Uterus (tissue), 4 donors: ENCODE data around the gene ORMDL1. TPM values are rescaled to one million over a fixed set of nuclear protein-coding genes. Genes with fewer than 3 reads are reported as not detected.

Source experiments
- DNase-seq, 2 donors: peaks; one replicate each; pipeline ENCODE4 v3.0.0-alpha.2; 2019 to 2020
- H3K27ac ChIP-seq, 2 donors: fragments of 200-600 bp; sonication (generic); 1 replicate in 1 of 2; 2 replicates in 1 of 2; pipeline ENCODE4 v1.5.1; 2016 to 2018
- H3K27me3 ChIP-seq, 2 donors: fragments of 200-600 bp; sonication (generic); one replicate each; pipeline ENCODE4 v1.5.1; 2018 to 2019; ENCODE audit warnings: control low read depth in 1 of 2
- H3K36me3 ChIP-seq, 2 donors: fragments of 200-600 bp; sonication (generic); one replicate each; pipeline ENCODE4 v1.5.1; 2019; ENCODE audit warnings: control low read depth in 1 of 2
- H3K4me1 ChIP-seq, 2 donors: fragments of 200-600 bp; sonication (generic); one replicate each; pipeline ENCODE4 v1.5.1; 2018 to 2019; ENCODE audit warnings: control low read depth in 1 of 2
- H3K4me3 ChIP-seq, 2 donors: fragments of 200-600 bp; sonication (generic); 1 replicate in 1 of 2; 2 replicates in 1 of 2; pipeline ENCODE4 v1.5.1; 2018 to 2019; ENCODE audit warnings: mild to moderate bottlenecking in 1 of 2
- H3K9me3 ChIP-seq, 2 donors: fragments of 200-600 bp; sonication (generic); one replicate each; pipeline ENCODE4 v1.5.1; 2019; ENCODE audit warnings: control low read depth in 1 of 2
- CTCF ChIP-seq, 4 experiments: fragments of 200-600 bp in 2 of 4; fragments of 450-650 bp in 2 of 4; sonication (generic) in 2 of 4; IDR thresholded peaks; one replicate each; pipeline ENCODE4 v1.5.1; 2016 to 2019; ENCODE audit warnings: antibody characterized with exemption in 4 of 4, mild to moderate bottlenecking in 2 of 4, moderate library complexity in 1 of 4
- POLR2A ChIP-seq, 2 donors: fragments of 450-650 bp; IDR thresholded peaks; one replicate each; pipeline ENCODE4 v1.6.1; 2016; ENCODE audit warnings: antibody characterized with exemption in 2 of 2, mild to moderate bottlenecking in 1 of 2, moderate library complexity in 1 of 2
- intact Hi-C: fragments of 100-400 bp; cut with DNase I; formaldehyde crosslinking; loops from one replicate; pipeline ENCODE4 v1.15.1; 2023; ENCODE audit warnings: low total_unique reads
- total RNA-seq, 4 donors: library from RNA; depleted of rRNA in 3 of 4; stranded (reverse); fragments of >200 nt in 3 of 4; gene quantifications; one replicate each; pipeline versions ENCODE4 v1.1.0 to v1.2.4, GENCODE V29; 2014 to 2023
- donor health status: DM: yes; HTN: yes; CAD: no.

Gene ORMDL1
- total RNA-seq, 4 donors from 2014 or later, result 29.7 to 92.8 (median 66.9) TPM

- no peaks in the 10 kb centered on the region for H3K27me3 ChIP-seq
- H3K4me3 ChIP-seq, result no peak overlapping the region
- TF ChIP-seq CTCF (IDR thresholded peaks at IDR 0.05) (no peak), POLR2A (IDR thresholded peaks at IDR 0.05) (no peak)
- no peaks in the 10 kb centered on the region for H3K4me1 ChIP-seq
- DNase-seq, result no peak
- H3K27ac ChIP-seq, result no peak overlapping the region
- no peaks in the 10 kb centered on the region for H3K9me3 ChIP-seq
- intact Hi-C loops, result no loop called here
- no peaks in the 10 kb centered on the region for H3K36me3 ChIP-seq
Observed at GRCh38 chr2:189726849-189727248, 57.3 kb downstream of the ORMDL1 start.

GRCh38 chr2:189726271-189726670 is 57.9 kb downstream of the ORMDL1 start:
- Histone ChIP-seq H3K27me3 (no peaks in the 10 kb centered on the region), H3K9me3 (no peaks in the 10 kb centered on the region), H3K4me3 (no peak overlapping the region), H3K27ac (no peak overlapping the region), H3K4me1 (no peaks in the 10 kb centered on the region), H3K36me3 (no peaks in the 10 kb centered on the region)
- no peak for TF ChIP-seq CTCF (IDR thresholded peaks at IDR 0.05)
- TF ChIP-seq POLR2A (IDR thresholded peaks at IDR 0.05), result no peak
- intact Hi-C loops, result no loop called here
- no peak for DNase-seq

GRCh38 chr2:189723192-189723591 is 60.9 kb downstream of the ORMDL1 start:
- TF ChIP-seq CTCF (IDR thresholded peaks at IDR 0.05), result no peak
- no peak for TF ChIP-seq POLR2A (IDR thresholded peaks at IDR 0.05)
- H3K36me3 ChIP-seq, result no peaks in the 10 kb centered on the region
- DNase-seq, result no peak
- no peak overlapping the region for H3K4me3 ChIP-seq
- H3K9me3 ChIP-seq, result no peaks in the 10 kb centered on the region
- H3K27me3 ChIP-seq, result no peaks in the 10 kb centered on the region
- H3K27ac ChIP-seq, result no peak overlapping the region
- H3K4me1 ChIP-seq, result no peaks in the 10 kb centered on the region
- intact Hi-C loops, result no loop called here

Other genes with a start within 250 kb of the ORMDL1 start
- gene SLC40A1, start 203.6 kb downstream of the ORMDL1 start, total RNA-seq, result 100 to 1,000 TPM in 3 of 4 donors, 10 to 100 TPM in 1; 87.1 to 252 (median 176) TPM
- gene ASNSD1, start 122.9 kb downstream of the ORMDL1 start, total RNA-seq, result 10 to 100 TPM; 46.2 to 94.4 (median 56.6) TPM
- 10 to 100 TPM in 2 of 4 donors, 1 to 10 TPM in 2; 2.6 to 47.0 (median 18.5) TPM for gene ANKAR, start 109.7 kb downstream of the ORMDL1 start, total RNA-seq
- 10 to 100 TPM in 1 of 4 donors, 1 to 10 TPM in 3; 3.6 to 28.2 (median 6.2) TPM for gene OSGEPL1, start 21.5 kb downstream of the ORMDL1 start, total RNA-seq
- 100 to 1,000 TPM in 1 of 4 donors, 10 to 100 TPM in 3; 25.0 to 149 (median 58.5) TPM for gene PMS1, start 111 bp upstream of the ORMDL1 start, total RNA-seq